Trophoblast cell (in vitro differentiated cells and primary cell): ENCODE results near the gene THOP1.

Experiments
- DNase-seq, 2 donors: peaks; one replicate each; pipeline ENCODE4 v3.0.0-alpha.2; 2016
- H2AFZ ChIP-seq: 2 replicates; pipeline ENCODE4 v1.6.1; 2013; ENCODE audit warnings: low read length, moderate library complexity, mild to moderate bottlenecking; ENCODE audit not compliant: insufficient read depth, poor library complexity
- H2AK5ac ChIP-seq: 2 replicates; pipeline ENCODE4 v1.6.1; 2013; ENCODE audit warnings: mild to moderate bottlenecking, low read length
- H2BK120ac ChIP-seq: 2 replicates; pipeline ENCODE4 v1.6.1; 2013; ENCODE audit warnings: low read length, mild to moderate bottlenecking, moderate library complexity; ENCODE audit not compliant: insufficient read depth, poor library complexity
- H2BK12ac ChIP-seq: 2 replicates; pipeline ENCODE4 v1.6.1; 2013; ENCODE audit warnings: mild to moderate bottlenecking, low read length, moderate library complexity
- H2BK5ac ChIP-seq: 2 replicates; pipeline ENCODE4 v1.6.1; 2013; ENCODE audit warnings: low read length, low read depth, moderate library complexity, mild to moderate bottlenecking; ENCODE audit not compliant: poor library complexity
- H3K14ac ChIP-seq: 2 replicates; pipeline ENCODE4 v1.6.1; 2013; ENCODE audit warnings: mild to moderate bottlenecking, low read length
- H3K18ac ChIP-seq: 2 replicates; pipeline ENCODE4 v1.6.1; 2013; ENCODE audit warnings: mild to moderate bottlenecking, low read length
- H3K23ac ChIP-seq: 2 replicates; pipeline ENCODE4 v1.6.1; 2013; ENCODE audit warnings: low read length
- H3K27ac ChIP-seq: 2 replicates; pipeline ENCODE4 v1.5.1; 2013; ENCODE audit warnings: low read depth, mild to moderate bottlenecking, inconsistent platforms, low read length, moderate library complexity
- H3K27me3 ChIP-seq: 2 replicates; pipeline ENCODE4 v1.6.1; 2013; ENCODE audit warnings: inconsistent platforms, mild to moderate bottlenecking, low read length, moderate library complexity; ENCODE audit not compliant: insufficient read depth
- H3K36me3 ChIP-seq, 2 experiments: 1 replicate in 1 of 2; 2 replicates in 1 of 2; pipeline ENCODE4 v1.6.1; 2013; ENCODE audit warnings: low read length in 2 of 2, mild to moderate bottlenecking in 2 of 2, moderate library complexity in 1 of 2; ENCODE audit not compliant: insufficient read depth in 2 of 2, control insufficient read depth in 1 of 2
- H3K4ac ChIP-seq: 2 replicates; pipeline ENCODE4 v1.6.1; 2013; ENCODE audit warnings: low read depth, mild to moderate bottlenecking, low read length, moderate library complexity
- H3K4me1 ChIP-seq, 2 experiments: 1 replicate in 1 of 2; 2 replicates in 1 of 2; pipeline ENCODE4 v1.6.1; 2013; ENCODE audit warnings: low read length in 2 of 2, mild to moderate bottlenecking in 2 of 2, moderate library complexity in 1 of 2; ENCODE audit not compliant: insufficient read depth in 2 of 2, control insufficient read depth in 1 of 2
- H3K4me2 ChIP-seq: 2 replicates; pipeline ENCODE4 v1.6.1; 2013; ENCODE audit warnings: inconsistent platforms, mild to moderate bottlenecking, low read length, moderate library complexity
- H3K4me3 ChIP-seq: 2 replicates; pipeline ENCODE4 v1.5.1; 2013; ENCODE audit warnings: mild to moderate bottlenecking, low read depth, low read length, inconsistent platforms
- H3K79me1 ChIP-seq: one replicate; pipeline ENCODE4 v1.6.1; 2013; ENCODE audit warnings: low read length
- H3K79me2 ChIP-seq: 2 replicates; pipeline ENCODE4 v1.6.1; 2013; ENCODE audit warnings: low read length, mild to moderate bottlenecking; ENCODE audit not compliant: control insufficient read depth, insufficient read depth, poor library complexity
- H3K9ac ChIP-seq: 2 replicates; pipeline ENCODE4 v1.6.1; 2013; ENCODE audit warnings: mild to moderate bottlenecking, low read length
- H3K9me3 ChIP-seq: 2 replicates; pipeline ENCODE4 v1.6.1; 2013; ENCODE audit warnings: low read depth, mild to moderate bottlenecking, control low read depth, inconsistent platforms, low read length; ENCODE audit not compliant: insufficient read depth
- H4K12ac ChIP-seq: 2 replicates; pipeline ENCODE4 v1.6.1; 2013; ENCODE audit warnings: low read depth, mild to moderate bottlenecking, low read length, moderate library complexity
- H4K8ac ChIP-seq: 2 replicates; pipeline ENCODE4 v1.6.1; 2013; ENCODE audit warnings: low read depth, mild to moderate bottlenecking, low read length, moderate library complexity
- H4K91ac ChIP-seq: one replicate; pipeline ENCODE4 v1.6.1; 2013; ENCODE audit warnings: low read depth, mild to moderate bottlenecking, low read length, moderate library complexity
- WGBS: extraction: QIAGEN DNeasy Blood & Tissue Kit; methylation state at CpG from one replicate; pipeline ENCODE4 v1.1.7; 2013; ENCODE audit warnings: missing lambda C conversion rate; ENCODE audit not compliant: insufficient read length, insufficient coverage; ENCODE audit errors: extremely low coverage; 5-methylcytosine and 5-hydroxymethylcytosine counted together

The THOP1 gene

DNA sequence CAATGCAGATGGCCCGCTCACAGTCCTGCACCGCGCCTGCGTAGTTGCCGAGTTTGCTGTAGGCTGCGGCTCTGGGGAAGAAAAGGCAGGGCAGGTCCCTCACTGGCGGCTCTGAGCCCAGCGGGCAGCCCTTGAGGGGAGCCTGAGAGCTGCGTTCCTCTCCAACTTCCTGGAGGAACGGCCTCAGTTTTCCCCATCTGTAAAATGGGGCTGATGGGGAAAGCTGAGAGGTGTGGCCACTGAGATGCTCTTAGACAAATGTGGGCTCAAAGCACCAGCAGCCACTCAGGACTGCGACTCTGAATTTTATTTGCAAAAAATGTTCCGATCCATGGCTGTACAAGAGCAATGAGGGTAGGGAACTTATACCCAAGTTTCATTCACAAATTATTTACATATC is 21.6 kb upstream of the THOP1 start:
- no peak overlapping the region for H3K9ac ChIP-seq
- no peak overlapping the region for H2AFZ ChIP-seq
- peaks cover 84 to 88% of the 10 kb centered on the region in 2 experiments for H3K36me3 ChIP-seq
- no peak overlapping the region for H3K18ac ChIP-seq
- peaks cover 2% of the 10 kb centered on the region for H3K9me3 ChIP-seq
- no peak overlapping the region for H4K91ac ChIP-seq
- H2BK12ac ChIP-seq, result no peak overlapping the region
- no peak overlapping the region for H2BK5ac ChIP-seq
- no peak overlapping the region for H4K12ac ChIP-seq
- H4K8ac ChIP-seq, result no peak overlapping the region
- H3K27me3 ChIP-seq, result no peaks in the 10 kb centered on the region
- H3K4me3 ChIP-seq, result no peak overlapping the region
- no peak for DNase-seq
- no peak overlapping the region for H2BK120ac ChIP-seq
- no peak overlapping the region for H2AK5ac ChIP-seq
- no peaks in the 10 kb centered on the region for H3K79me2 ChIP-seq
- H3K23ac ChIP-seq, result no peak overlapping the region
- H3K4me1 ChIP-seq, result no peaks in the 10 kb centered on the region
- no CpG with 5 or more reads among the region's 12 CpGs for WGBS
- H3K79me1 ChIP-seq, result no peaks in the 10 kb centered on the region
- no peak overlapping the region for H3K4ac ChIP-seq
- H3K4me2 ChIP-seq, result no peak overlapping the region
- no peak overlapping the region for H3K14ac ChIP-seq
- H3K27ac ChIP-seq, result no peak overlapping the region

DNA sequence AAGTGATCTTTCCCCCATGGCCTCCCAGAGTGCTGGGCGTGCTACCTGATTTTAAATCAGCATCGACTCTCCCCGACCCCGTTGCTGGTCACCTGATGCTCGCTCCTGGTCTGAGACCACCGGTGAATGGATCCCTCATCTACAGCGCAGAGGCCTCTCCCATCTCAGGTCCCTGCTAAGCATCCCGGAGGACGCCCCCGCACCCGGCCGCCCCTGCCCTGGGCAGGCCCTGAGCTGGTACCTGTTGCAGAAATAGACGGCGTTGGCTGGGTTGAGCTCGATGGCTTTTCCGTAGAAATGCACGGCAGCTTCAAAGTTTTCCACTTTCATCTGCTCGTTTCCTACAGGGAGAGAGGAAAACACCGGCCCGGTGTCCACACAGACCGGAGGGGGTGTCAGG is 20.4 kb upstream of the THOP1 start:
- no peaks in the 10 kb centered on the region for H3K9me3 ChIP-seq
- H4K91ac ChIP-seq, result no peak overlapping the region
- H4K8ac ChIP-seq, result no peak overlapping the region
- no peak overlapping the region for H2AK5ac ChIP-seq
- H3K18ac ChIP-seq, result no peak overlapping the region
- no peaks in the 10 kb centered on the region for H3K79me1 ChIP-seq
- no peak overlapping the region for H3K23ac ChIP-seq
- WGBS, result no CpG with 5 or more reads among the region's 21 CpGs
- no peaks in the 10 kb centered on the region for H3K4me1 ChIP-seq
- H3K4me2 ChIP-seq, result no peak overlapping the region
- H3K9ac ChIP-seq, result no peak overlapping the region
- H3K36me3 ChIP-seq, result peaks cover 83 to 84% of the 10 kb centered on the region in 2 experiments
- H3K79me2 ChIP-seq, result no peaks in the 10 kb centered on the region
- no peak overlapping the region for H3K27ac ChIP-seq
- H3K4me3 ChIP-seq, result no peak overlapping the region
- H3K4ac ChIP-seq, result no peak overlapping the region
- no peak overlapping the region for H4K12ac ChIP-seq
- no peak overlapping the region for H3K14ac ChIP-seq
- H2BK120ac ChIP-seq, result no peak overlapping the region
- H2BK5ac ChIP-seq, result no peak overlapping the region
- no peak overlapping the region for H2AFZ ChIP-seq
- H3K27me3 ChIP-seq, result no peaks in the 10 kb centered on the region
- DNase-seq, result no peak
- no peak overlapping the region for H2BK12ac ChIP-seq

DNA sequence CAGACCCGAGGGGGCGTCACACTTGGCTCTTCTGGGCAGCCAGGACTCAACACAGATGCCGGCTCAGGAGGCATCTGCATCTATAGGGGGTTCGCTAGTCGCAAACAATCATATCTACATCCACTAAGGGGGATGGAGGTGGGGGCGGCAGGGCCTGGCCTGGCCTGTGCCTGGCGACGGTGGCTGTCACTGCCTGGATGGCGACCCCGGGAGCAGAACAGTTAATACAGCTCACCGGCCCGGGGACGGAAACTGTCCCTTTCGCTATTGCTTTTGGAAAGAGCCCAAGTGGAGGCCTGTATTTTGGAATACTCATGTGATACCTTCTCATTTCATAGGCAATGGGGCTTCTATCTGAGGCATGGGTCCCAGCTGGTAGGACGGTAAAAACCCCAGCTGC is 19.9 kb upstream of the THOP1 start:
- no peak overlapping the region for H3K27ac ChIP-seq
- H3K23ac ChIP-seq, result no peak overlapping the region
- H3K14ac ChIP-seq, result no peak overlapping the region
- no peak overlapping the region for H4K12ac ChIP-seq
- H4K8ac ChIP-seq, result no peak overlapping the region
- H2AFZ ChIP-seq, result no peak overlapping the region
- WGBS, result no CpG with 5 or more reads among the region's 15 CpGs
- H2BK5ac ChIP-seq, result no peak overlapping the region
- no peaks in the 10 kb centered on the region for H3K79me1 ChIP-seq
- no peaks in the 10 kb centered on the region for H3K27me3 ChIP-seq
- no peaks in the 10 kb centered on the region for H3K79me2 ChIP-seq
- no peak overlapping the region for H4K91ac ChIP-seq
- H2BK120ac ChIP-seq, result no peak overlapping the region
- no peak overlapping the region for H3K18ac ChIP-seq
- DNase-seq, result no peak
- no peaks in the 10 kb centered on the region for H3K9me3 ChIP-seq
- no peak overlapping the region for H2AK5ac ChIP-seq
- H3K4ac ChIP-seq, result no peak overlapping the region
- no peak overlapping the region for H2BK12ac ChIP-seq
- H3K36me3 ChIP-seq, result peaks cover 84 to 86% of the 10 kb centered on the region in 2 experiments
- no peaks in the 10 kb centered on the region for H3K4me1 ChIP-seq
- no peak overlapping the region for H3K4me2 ChIP-seq
- H3K9ac ChIP-seq, result no peak overlapping the region
- no peak overlapping the region for H3K4me3 ChIP-seq

DNA sequence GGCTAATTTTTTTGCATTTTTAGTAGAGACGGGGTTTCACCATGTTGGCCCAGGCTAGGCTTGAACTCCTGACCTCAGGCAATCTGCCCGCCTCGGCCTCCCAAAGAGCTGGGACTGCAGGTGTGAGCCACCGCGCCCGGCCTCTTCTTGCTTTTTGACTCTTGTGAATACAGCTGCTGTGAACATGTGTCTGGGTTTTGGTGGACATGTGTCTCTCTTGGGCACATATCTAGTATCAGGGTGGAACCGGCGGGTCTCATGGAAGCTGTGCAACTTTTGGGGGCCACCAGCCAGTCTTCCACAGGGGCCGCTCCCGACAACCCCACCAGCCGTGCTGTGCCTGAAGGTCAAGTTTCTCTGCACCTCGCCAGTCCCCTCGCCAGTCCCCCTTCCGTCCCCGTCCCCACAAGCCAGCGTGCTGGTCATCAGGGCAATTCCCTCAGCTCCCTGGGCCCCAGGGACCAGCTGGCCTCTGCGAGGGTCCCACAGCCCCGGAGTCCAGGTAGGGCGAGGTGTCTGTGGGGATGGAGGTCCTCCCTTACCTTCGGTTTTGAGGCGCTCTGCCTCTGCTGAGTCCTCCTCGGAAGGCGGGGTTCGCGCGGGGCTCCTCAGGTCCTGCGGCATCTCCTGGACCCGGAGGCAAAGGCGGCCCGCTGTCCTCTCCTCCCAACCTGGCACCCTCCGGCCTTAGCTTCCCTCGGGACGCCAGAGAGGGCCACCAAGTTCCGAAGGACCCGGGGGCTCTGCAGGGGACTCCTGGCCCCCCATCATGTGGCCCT is 18.5 kb upstream of the THOP1 start:
- H3K27ac ChIP-seq, result no peak overlapping the region
- no peak overlapping the region for H3K4me3 ChIP-seq
- no peak overlapping the region for H3K4ac ChIP-seq
- no peak for DNase-seq
- H3K18ac ChIP-seq, result no peak overlapping the region
- no peak overlapping the region for H4K91ac ChIP-seq
- H3K9me3 ChIP-seq, result no peaks in the 10 kb centered on the region
- no peak overlapping the region for H2BK5ac ChIP-seq
- no peak overlapping the region for H3K4me2 ChIP-seq
- no peaks in the 10 kb centered on the region for H3K79me1 ChIP-seq
- no peak overlapping the region for H4K12ac ChIP-seq
- H3K27me3 ChIP-seq, result no peaks in the 10 kb centered on the region
- no peak overlapping the region for H2BK120ac ChIP-seq
- peaks cover 1 to 4% of the 10 kb centered on the region in 2 experiments for H3K4me1 ChIP-seq
- H3K14ac ChIP-seq, result no peak overlapping the region
- no peak overlapping the region for H2AK5ac ChIP-seq
- H3K36me3 ChIP-seq, result peaks cover 81 to 83% of the 10 kb centered on the region in 2 experiments
- H3K79me2 ChIP-seq, result no peaks in the 10 kb centered on the region
- H3K23ac ChIP-seq, result no peak overlapping the region
- no peak overlapping the region for H2BK12ac ChIP-seq
- H2AFZ ChIP-seq, result no peak overlapping the region
- H3K9ac ChIP-seq, result no peak overlapping the region
- H4K8ac ChIP-seq, result no peak overlapping the region
- no CpG with 5 or more reads among the region's 35 CpGs for WGBS
